ENCODE data around the gene MORN4.
A peak's percentile ranks its signal among the peaks of the same experiment; 100 is the strongest.

Gene MORN4

GRCh38 chr10:97573672-97574071 lies 59.6 kb downstream of the MORN4 start:
- no peak for DNase-seq (ENCODE audit: low read depth)

- DNase-seq (ENCODE audit: low read depth) = no peak
These were observed 60.3 kb downstream of the MORN4 start for GRCh38 chr10:97573021-97573420.

GRCh38 chr10:97572214-97572989 lies 60.9 kb downstream of the MORN4 start, which contains the start of gene ANKRD2:
TSS of gene ANKRD2 (plus strand) at chr10:97572779. CDS start at chr10:97572789, 10 bp downstream.
- DNase-seq (ENCODE audit: low read depth) = peak; percentile 13

GRCh38 chr10:97571622-97572021 lies 61.7 kb downstream of the MORN4 start:
- DNase-seq (ENCODE audit: low read depth) = no peak

- no peak for DNase-seq (ENCODE audit: low read depth)
These were observed 62.4 kb downstream of the MORN4 start for GRCh38 chr10:97570789-97571471.

- no peak for DNase-seq (ENCODE audit: low read depth)
These were observed 63.0 kb downstream of the MORN4 start for GRCh38 chr10:97570146-97570788.

- DNase-seq (ENCODE audit: low read depth) = no peak
These were observed 65.4 kb downstream of the MORN4 start for GRCh38 chr10:97567891-97568290.

GRCh38 chr10:97566336-97566996 lies 66.8 kb downstream of the MORN4 start:
- no peak for DNase-seq (ENCODE audit: low read depth)

- no peak for DNase-seq (ENCODE audit: low read depth)
These were observed 68.5 kb downstream of the MORN4 start for GRCh38 chr10:97564776-97565175.
